HG02571 (cell line): ENCODE results near the gene NDST1.
"Not testable (repeated sequence)": the region's sequence is repeated elsewhere in the genome, so short reads cannot be mapped to it uniquely, and the experiment has no call there.

Source experiments
- ATAC-seq: cut with Tn5 transposase; IDR thresholded peaks from one replicate; pipeline ENCODE4 v1.9.1; 2021; ENCODE audit warnings: mild to moderate bottlenecking, moderate library complexity; ENCODE audit not compliant: unreplicated experiment

The NDST1 gene

DNA sequence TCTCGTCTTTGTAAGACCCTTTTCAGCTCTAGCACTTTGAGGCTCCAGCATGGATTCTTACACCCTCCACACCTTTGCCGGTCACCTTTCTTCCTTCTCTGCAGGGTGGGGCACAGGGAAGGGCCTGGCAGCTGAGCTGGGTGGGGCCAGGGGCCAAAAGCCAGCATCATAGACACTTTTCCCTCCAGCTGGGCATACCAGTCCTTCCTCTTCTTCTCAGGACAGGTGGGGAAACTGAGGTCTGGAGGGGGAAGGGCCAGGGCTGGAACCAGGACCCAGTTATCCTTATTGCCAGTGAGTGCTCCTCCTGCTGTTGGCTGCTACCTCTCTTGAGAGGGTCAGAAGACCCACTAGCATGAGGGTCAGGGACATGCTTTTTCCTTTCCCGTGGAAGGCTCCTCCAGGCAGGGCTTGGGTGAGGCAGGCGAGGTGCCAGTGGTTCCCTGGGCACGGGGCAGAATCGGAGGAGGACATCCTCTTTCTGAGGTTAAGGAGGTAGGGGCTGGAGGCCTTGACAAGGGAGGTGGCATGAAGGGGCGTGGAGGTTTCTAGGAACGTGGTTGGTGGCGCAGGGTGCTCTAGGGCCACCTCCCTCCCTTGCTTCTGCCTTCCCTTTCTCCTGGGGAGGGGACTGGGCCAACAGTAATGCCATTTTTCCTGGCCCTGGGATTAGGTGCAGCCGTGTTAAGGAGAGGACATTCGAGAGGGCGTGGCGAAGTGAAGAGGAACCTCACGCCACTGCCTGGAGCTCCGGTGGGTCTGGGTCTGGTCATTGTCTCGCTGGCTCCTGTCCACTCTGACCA lies at the start of gene NDST1:
TSS of gene NDST1 (plus strand) at position 658 of the 803 bp plus-strand sequence. CDS start 13,124 bp downstream, outside the sequence.
- no peak for ATAC-seq

- peak; percentile 72 for ATAC-seq
These were observed 49.0 kb upstream of the NDST1 start for GRCh38 chr5:150458802-150459557.

GRCh38 chr5:150460781-150461180 lies 47.1 kb upstream of the NDST1 start:
- ATAC-seq = no peak

- ATAC-seq = no peak
These were observed 46.7 kb upstream of the NDST1 start for GRCh38 chr5:150461231-150461630.

- no peak for ATAC-seq
These were observed 43.3 kb upstream of the NDST1 start for GRCh38 chr5:150464554-150465012.

DNA sequence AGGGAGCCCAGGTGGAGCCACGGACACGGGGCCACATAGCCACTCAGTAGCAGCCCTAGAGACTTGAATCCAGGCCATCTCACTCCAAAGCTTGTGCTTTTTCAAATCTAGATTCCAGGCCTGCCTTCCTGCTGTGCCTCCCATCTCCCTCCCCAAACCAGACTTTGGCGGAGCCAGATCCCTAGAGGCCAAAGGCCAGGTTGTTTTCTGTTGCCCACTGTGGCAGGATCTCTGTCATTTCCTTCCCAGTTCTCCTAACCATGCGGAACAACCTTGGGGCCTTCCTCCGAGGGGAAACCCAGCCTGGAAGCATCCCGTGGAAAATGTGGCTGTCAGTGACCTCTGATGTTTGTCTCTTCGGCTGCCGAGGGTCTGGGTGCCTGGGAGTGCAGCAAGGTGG lies 42.0 kb upstream of the NDST1 start:
- ATAC-seq = no peak

DNA sequence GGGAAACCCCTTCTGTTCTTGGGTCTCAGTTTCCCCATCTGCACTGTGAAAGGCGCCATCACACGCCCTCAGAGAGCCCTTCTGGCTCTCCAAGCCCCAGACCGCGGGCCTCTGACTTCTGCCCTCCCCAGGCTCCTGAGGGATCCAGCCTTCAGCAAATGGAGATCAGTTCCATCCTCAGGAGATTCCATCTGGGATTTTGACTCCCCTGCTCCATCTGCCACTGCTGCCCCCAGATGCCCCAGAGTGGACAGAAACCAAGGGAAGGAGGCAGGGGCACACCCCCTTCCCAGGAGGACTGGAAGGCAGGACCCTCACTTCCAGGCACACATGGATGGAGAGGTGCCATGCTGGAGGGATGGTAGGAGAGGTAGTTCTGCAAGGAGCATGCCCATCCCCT lies 39.7 kb upstream of the NDST1 start:
- no peak for ATAC-seq

DNA sequence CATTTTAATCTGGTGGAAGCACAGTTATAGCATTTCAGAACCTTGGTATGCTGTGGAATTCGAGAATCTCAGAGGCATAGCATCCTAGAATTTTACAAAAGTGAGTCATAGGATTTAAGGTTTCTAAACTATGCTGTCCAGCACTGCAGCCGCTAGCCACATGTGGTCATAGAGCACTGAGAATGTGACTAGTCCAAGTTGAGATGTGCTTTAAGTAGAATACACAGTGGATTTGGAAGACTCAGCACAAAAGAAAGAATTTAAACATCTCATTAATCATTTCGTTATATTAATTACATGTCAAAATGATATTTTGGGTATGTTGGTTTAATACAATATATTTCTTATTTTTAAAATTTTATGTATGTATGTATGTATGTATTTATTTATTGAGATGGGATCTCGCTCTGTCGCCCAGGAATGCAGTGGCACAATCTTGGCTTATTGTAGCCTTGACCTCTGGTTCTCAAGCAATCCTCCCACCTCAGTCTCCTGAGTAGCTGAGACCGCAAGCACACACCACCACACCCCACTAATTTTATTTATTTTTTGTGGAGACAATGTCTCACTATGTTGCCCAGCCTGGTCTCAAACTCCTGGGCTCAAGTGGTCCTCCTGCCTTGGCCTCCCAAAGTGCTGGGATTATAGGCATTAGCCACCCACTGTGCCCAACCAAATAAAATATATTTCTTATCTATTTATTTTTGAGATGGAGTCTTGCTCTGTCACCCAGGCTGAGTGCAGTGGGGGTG lies 38.0 kb upstream of the NDST1 start:
- ATAC-seq = no peak

- no peak for ATAC-seq
These were observed 34.1 kb upstream of the NDST1 start for GRCh38 chr5:150473673-150474358.

DNA sequence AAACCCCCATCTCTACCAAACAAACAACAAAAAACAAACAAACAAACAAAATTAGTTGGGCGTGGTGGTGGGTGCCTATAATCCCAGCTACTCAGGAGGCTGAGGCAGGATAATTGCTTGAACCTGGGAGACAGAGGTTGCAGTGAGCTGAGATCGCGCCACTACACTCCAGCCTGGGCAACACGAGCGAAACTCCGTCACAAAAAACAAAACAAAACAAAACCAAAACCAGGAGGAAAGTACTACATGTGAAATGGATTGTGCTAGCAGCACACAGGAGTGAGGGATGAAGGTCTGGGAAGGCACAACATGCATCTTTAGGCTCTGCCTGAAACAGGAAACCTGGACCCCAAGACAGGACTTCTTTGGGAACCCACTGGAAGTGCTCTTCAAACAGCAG lies 31.4 kb upstream of the NDST1 start:
- not testable (repeated sequence) for ATAC-seq

DNA sequence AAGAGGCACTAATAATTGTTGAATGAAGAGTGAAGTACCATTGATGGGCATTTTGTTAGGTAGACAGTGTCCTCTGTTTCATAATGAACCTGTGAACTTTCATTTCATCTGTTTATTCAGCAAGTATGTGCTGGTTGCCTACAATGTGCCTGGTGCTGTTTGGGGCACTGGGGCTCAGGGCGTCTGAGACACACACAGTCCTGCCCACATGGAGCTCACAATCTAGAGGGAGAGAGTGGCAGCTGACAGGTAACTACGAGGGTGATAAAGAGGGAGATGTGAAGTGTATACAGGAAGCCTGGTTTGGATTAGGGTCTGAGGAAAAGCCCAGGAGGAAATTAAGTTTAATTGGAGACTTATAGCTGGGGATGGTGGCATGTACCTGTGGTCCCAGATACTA lies 28.5 kb upstream of the NDST1 start:
- ATAC-seq = no peak

DNA sequence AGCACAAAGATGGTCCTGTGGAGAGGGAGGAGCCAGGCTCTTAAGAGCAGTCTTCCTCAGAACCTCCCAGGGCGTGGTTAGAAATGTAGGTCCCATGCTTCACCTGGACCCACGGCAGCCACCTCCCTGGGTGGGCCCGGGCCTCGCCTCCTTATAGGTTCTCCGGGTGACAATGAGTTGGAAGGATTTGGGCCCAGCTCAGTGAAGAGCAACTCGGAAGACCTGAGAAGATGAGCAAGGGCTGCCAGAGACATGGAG lies 26.3 kb upstream of the NDST1 start:
- ATAC-seq = no peak

- no peak for ATAC-seq
These were observed 25.9 kb upstream of the NDST1 start for GRCh38 chr5:150481972-150482406.

- no peak for ATAC-seq
These were observed 22.8 kb upstream of the NDST1 start for GRCh38 chr5:150484964-150485692.

DNA sequence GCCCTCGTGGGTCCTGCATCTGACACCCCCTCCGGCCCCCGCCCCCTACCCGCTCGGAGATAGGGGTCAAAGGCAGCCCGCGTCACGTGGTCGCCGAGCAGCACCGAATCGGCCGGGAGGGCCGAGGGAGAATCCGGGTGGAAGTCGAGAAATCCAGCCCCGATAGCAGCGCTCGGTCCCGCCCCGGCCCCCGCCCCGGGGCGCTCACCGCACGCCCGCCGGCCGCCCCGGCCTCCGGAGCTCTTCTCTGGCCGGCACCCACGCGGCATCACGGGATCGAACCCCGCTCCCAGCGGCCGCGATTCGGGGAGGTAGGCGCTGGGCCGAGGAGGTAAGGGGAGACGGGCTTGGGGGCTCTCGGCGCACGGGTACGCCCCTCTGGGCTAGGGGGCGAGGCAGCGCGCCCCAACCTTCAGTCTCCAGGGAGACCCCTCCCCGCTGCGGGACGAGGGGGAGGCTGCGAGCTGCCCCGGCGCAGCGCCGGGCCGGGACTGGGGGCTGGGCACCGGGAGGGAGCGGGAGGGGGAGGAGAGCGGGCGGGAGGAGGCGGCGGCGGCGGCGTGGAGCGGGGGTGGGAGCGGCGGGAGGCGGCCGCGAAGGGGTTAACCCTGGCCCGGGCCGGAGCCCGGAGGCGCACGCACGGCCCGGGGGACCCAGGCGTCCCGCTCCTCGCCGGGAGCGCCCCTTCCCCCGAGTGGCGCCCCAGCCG lies 22.1 kb upstream of the NDST1 start:
- no peak for ATAC-seq

GRCh38 chr5:150486402-150487198 lies 21.3 kb upstream of the NDST1 start:
- no peak for ATAC-seq

- ATAC-seq = no peak
These were observed 20.5 kb upstream of the NDST1 start for GRCh38 chr5:150487199-150488061.
